ENCODE measurements around the gene SPOP. TPM values are rescaled to one million over a fixed set of nuclear protein-coding genes. Genes with fewer than 3 reads are reported as not detected.

SPOP gene
- total and polyA plus RNA-seq, 9 of the 15 experiments (the other 6 are each of a cell fraction or from before 2014, with no cell fraction given) = 34.2 to 65.9 (median 39.7) TPM

- intact Hi-C loops (cut with micrococcal nuclease) = no loop called here
- no peaks in the 10 kb centered on the region for H3K79me2 ChIP-seq (ENCODE audit: control insufficient read depth, insufficient read depth, low read length)
- H3K9me3 ChIP-seq (replicated peaks; ENCODE audit: control insufficient read depth, insufficient read depth, low read depth, low read length) = no peaks in the 10 kb centered on the region
- ChIA-PET POLR2A (interaction anchor here (0.6 kb wide), 1 partner anchor 66 kb away, joined by 3 read pairs; no protein-coding TSS in a partner anchor), CTCF (ENCODE audit: low intra/inter-chr PET ratio) (no interaction called here)
- ATAC-seq (no peak), DNase-seq (ENCODE audit: extremely low read depth in 1 of 4, low spot score in 3 of 4) (no peak), FAIRE-seq (no peak)
- WGBS (ENCODE audit: insufficient coverage, low coverage, missing lambda C conversion rate) = 39% methylated on average over 4 of the region's 4 CpGs
- no peaks in the 10 kb centered on the region for H3K27me3 ChIP-seq (ENCODE audit: control insufficient read depth in 2 of 2, insufficient read depth in 2 of 2, low read length in 2 of 2)
- no peak overlapping the region for H3K9ac ChIP-seq (ENCODE audit: insufficient read depth in 1 of 2, low read depth in 2 of 2, low read length in 2 of 2)
- in situ Hi-C loops (cut with MboI) = no loop called here
- H3K36me3 ChIP-seq (ENCODE audit: control insufficient read depth, insufficient read depth, low read length) = no peaks in the 10 kb centered on the region
- H3K27ac ChIP-seq (ENCODE audit: extremely low read depth, low read depth, low read length) = no peak overlapping the region
- no peak for TF ChIP-seq ILF3 (IDR thresholded peaks at IDR 0.05; ENCODE audit: borderline replicate concordance)
- 0 out of 2 replicates have a peak, but pooled peaks have one; percentile 20 for TF ChIP-seq RAD51 (IDR thresholded peaks at IDR 0.05; ENCODE audit: borderline replicate concordance, low read depth)
- TF ChIP-seq ZNF717 (CRISPR knock-in tag; IDR thresholded peaks at IDR 0.05) = no peak
- TF ChIP-seq, protein P1, sequence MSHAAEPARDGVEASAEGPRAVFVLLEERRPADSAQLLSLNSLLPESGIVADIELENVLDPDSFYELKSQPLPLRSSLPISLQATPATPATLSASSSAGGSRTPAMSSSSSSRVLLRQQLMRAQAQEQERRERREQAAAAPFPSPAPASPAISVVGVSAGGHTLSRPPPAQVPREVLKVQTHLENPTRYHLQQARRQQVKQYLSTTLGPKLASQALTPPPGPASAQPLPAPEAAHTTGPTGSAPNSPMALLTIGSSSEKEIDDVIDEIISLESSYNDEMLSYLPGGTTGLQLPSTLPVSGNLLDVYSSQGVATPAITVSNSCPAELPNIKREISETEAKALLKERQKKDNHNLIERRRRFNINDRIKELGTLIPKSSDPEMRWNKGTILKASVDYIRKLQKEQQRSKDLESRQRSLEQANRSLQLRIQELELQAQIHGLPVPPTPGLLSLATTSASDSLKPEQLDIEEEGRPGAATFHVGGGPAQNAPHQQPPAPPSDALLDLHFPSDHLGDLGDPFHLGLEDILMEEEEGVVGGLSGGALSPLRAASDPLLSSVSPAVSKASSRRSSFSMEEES (CRISPR knock-in tag; IDR thresholded peaks at IDR 0.05) = peak; percentile 79
- peak; percentile 54; the same call in 1 of the 2 replicates for TF ChIP-seq TOE1 (IDR thresholded peaks at IDR 0.05; ENCODE audit: borderline replicate concordance)
- TF ChIP-seq TOE1 (CRISPR knock-in tag; IDR thresholded peaks at IDR 0.05; ENCODE audit: borderline replicate concordance, low read depth) = no peak
- BruUV-seq (replicated peaks) = no TSS peak
- peaks cover 0 to 15% of the 10 kb centered on the region in 2 experiments; a peak in 3 of 5 replicates for H3K4me1 ChIP-seq (replicated peaks in 1 of 2; ENCODE audit: control insufficient read depth in 2 of 2, insufficient read depth in 2 of 2, low read length in 2 of 2)
- H3K4me2 ChIP-seq (ENCODE audit: insufficient read depth, low read length) = no peak overlapping the region
- no peak overlapping the region for H3K4me3 ChIP-seq
- H3K9me1 ChIP-seq (ENCODE audit: control insufficient read depth, insufficient read depth, low read length) = no peaks in the 10 kb centered on the region
- no peak overlapping the region for H2AFZ ChIP-seq (ENCODE audit: low read depth, low read length)
- peaks cover 6% of the 10 kb centered on the region for H4K20me1 ChIP-seq (replicated peaks; ENCODE audit: control insufficient read depth, insufficient read depth, low read length)
These were observed 94.0 kb downstream of the SPOP start for GRCh38 chr17:49583889-49584288.
